CD4-positive, alpha-beta T cell (primary cell): ENCODE results near the gene BORA. TPM values are rescaled to one million over a fixed set of nuclear protein-coding genes. Genes with fewer than 3 reads are reported as not detected.

Experiments used
- ATAC-seq: fragments of 200-7000 bp; cut with Tn5 transposase; one replicate; pipeline ENCODE4 v1.10.0; 2022; ENCODE audit warnings: mild to moderate bottlenecking; ENCODE audit not compliant: poor library complexity
- CTCF ChIA-PET: fragments of 350-600 bp; sonication (Branson Sonifier 250); formaldehyde crosslinking; loops from one replicate; lab custom pipeline; 2021; ENCODE audit warnings: antibody characterized with exemption, inconsistent platforms; lab: Charles Lee
- POLR2A ChIA-PET: fragments of 350-600 bp; sonication (Branson Sonifier 250); formaldehyde crosslinking; loops from one replicate; lab custom pipeline; 2021; ENCODE audit warnings: antibody characterized with exemption, inconsistent platforms; lab: Charles Lee
- DNase-seq, 14 experiments: peaks; one replicate each; pipeline ENCODE4 v3.0.0-alpha.2; 2013 to 2020; ENCODE audit warnings: mixed read lengths in 2 of 14
- H3K27ac ChIP-seq, 2 donors: one replicate each; pipeline versions ENCODE4 v1.5.1 to v1.7.0; 2013; ENCODE audit warnings: low read length in 2 of 2, low read depth in 1 of 2, mild to moderate bottlenecking in 1 of 2
- H3K27me3 ChIP-seq, 2 experiments: 1 replicate in 1 of 2; 2 replicates in 1 of 2; pipeline versions ENCODE4 v1.6.1 to v1.7.0; 2013; ENCODE audit warnings: low read length in 2 of 2, control low read depth in 1 of 2, mild to moderate bottlenecking in 1 of 2, moderate library complexity in 1 of 2; ENCODE audit not compliant: insufficient read depth in 2 of 2, control insufficient read depth in 1 of 2
- H3K36me3 ChIP-seq: one replicate; pipeline ENCODE4 v1.6.1; 2013; ENCODE audit warnings: low read length, control low read depth; ENCODE audit not compliant: insufficient read depth
- H3K4me1 ChIP-seq: one replicate; pipeline ENCODE4 v1.6.1; 2013; ENCODE audit warnings: low read length, control low read depth; ENCODE audit not compliant: insufficient read depth
- H3K4me3 ChIP-seq: one replicate; pipeline ENCODE4 v1.5.1; 2013; ENCODE audit warnings: mild to moderate bottlenecking, low read length, moderate library complexity
- H3K9me3 ChIP-seq, 2 experiments: 1 replicate in 1 of 2; 2 replicates in 1 of 2; pipeline versions ENCODE4 v1.6.1 to v1.7.0; 2013; ENCODE audit warnings: low read length in 2 of 2, mild to moderate bottlenecking in 2 of 2, control low read depth in 1 of 2, moderate library complexity in 1 of 2; ENCODE audit not compliant: control insufficient read depth in 1 of 2, insufficient read depth in 1 of 2
- H3K27ac Mint-ChIP-seq: one replicate; pipeline ENCODE4 v1.8.0; 2020; ENCODE audit warnings: mixed read lengths
- H3K27me3 Mint-ChIP-seq: one replicate; pipeline ENCODE4 v1.8.0; 2021; ENCODE audit warnings: mixed read lengths
- H3K36me3 Mint-ChIP-seq: one replicate; pipeline ENCODE4 v1.8.0; 2021; ENCODE audit warnings: low read depth, mixed read lengths
- H3K4me1 Mint-ChIP-seq: one replicate; pipeline ENCODE4 v1.8.0; 2021; ENCODE audit warnings: low read depth, mixed read lengths
- H3K4me3 Mint-ChIP-seq: one replicate; pipeline ENCODE4 v1.8.0; 2020; ENCODE audit warnings: mild to moderate bottlenecking, mixed read lengths
- H3K9me3 Mint-ChIP-seq: one replicate; pipeline ENCODE4 v1.8.0; 2020; ENCODE audit warnings: mixed read lengths
- CTCF ChIP-seq: fragments of 200-600 bp; IDR thresholded peaks from one replicate; pipeline ENCODE4 v1.8.0; 2022; ENCODE audit warnings: antibody characterized with exemption, mild to moderate bottlenecking
- intact Hi-C, 2 experiments: fragments of 100-400 bp; cut with DNase I in 1 of 2; cut with micrococcal nuclease in 1 of 2; formaldehyde crosslinking; loops; one replicate each; pipeline versions ENCODE4 v1.15.1 to v1.9.0; 2023 to 2025; cut with DNase I, micrococcal nuclease
- total RNA-seq, 174 experiments: library from RNA in 2 of 174; stranded (reverse) in 2 of 174; gene quantifications; one replicate each; pipeline ENCODE4 v1.2.3 and lab custom pipeline; 2021 to 2026

Gene BORA
- total RNA-seq, 2 experiments from 2014 or later = 3.8 to 4.4 TPM

- Mint-ChIP-seq H3K27me3 (no peaks in the 10 kb centered on the region), H3K4me1 (peaks cover 15% of the 10 kb centered on the region), H3K27ac (no peak overlapping the region), H3K36me3 (peaks cover 77% of the 10 kb centered on the region), H3K9me3 (no peaks in the 10 kb centered on the region), H3K4me3 (no peak overlapping the region)
- ATAC-seq (no peak), DNase-seq (no peak)
- ChIA-PET CTCF (no interaction called here), POLR2A (no interaction called here)
- H3K4me3 ChIP-seq = no peak overlapping the region
- no peak for TF ChIP-seq CTCF
- H3K9me3 ChIP-seq = no peaks in the 10 kb centered on the region
- H3K27me3 ChIP-seq = no peaks in the 10 kb centered on the region
- no peak overlapping the region for H3K27ac ChIP-seq
- H3K36me3 ChIP-seq = peaks cover 55% of the 10 kb centered on the region
- no peaks in the 10 kb centered on the region for H3K4me1 ChIP-seq
- intact Hi-C loops = no loop called here
These were observed 71.1 kb downstream of the BORA start for GRCh38 chr13:72798817-72799216.

- no peak for TF ChIP-seq CTCF
- H3K4me1 Mint-ChIP-seq = peaks cover 5% of the 10 kb centered on the region
- ATAC-seq = no peak
- peaks cover 66% of the 10 kb centered on the region for H3K36me3 Mint-ChIP-seq
- no peaks in the 10 kb centered on the region for H3K4me1 ChIP-seq
- ChIA-PET POLR2A (no interaction called here), CTCF (no interaction called here)
- no peak overlapping the region for H3K4me3 ChIP-seq
- intact Hi-C loops = no loop called here
- H3K27me3 Mint-ChIP-seq = no peaks in the 10 kb centered on the region
- H3K9me3 Mint-ChIP-seq = no peaks in the 10 kb centered on the region
- H3K27me3 ChIP-seq = no peaks in the 10 kb centered on the region
- no peak for DNase-seq
- peak overlapping the region; percentile 54 for H3K27ac Mint-ChIP-seq
- H3K36me3 ChIP-seq = peaks cover 20% of the 10 kb centered on the region
- no peak overlapping the region for H3K27ac ChIP-seq
- no peaks in the 10 kb centered on the region for H3K9me3 ChIP-seq
- H3K4me3 Mint-ChIP-seq = no peak overlapping the region
These were observed 76.6 kb downstream of the BORA start for GRCh38 chr13:72804301-72804700.

Other genes with a start within 250 kb of the BORA start
- 1 to 10 TPM; 5.1 to 6.2 TPM for gene MZT1, start 294 bp upstream of the BORA start, total RNA-seq
- gene DIS3, start 54.0 kb downstream of the BORA start, total RNA-seq = 10 to 100 TPM; 47.9 to 51.7 TPM
- gene PIBF1, start 54.2 kb downstream of the BORA start, total RNA-seq = 10 to 100 TPM; 22.6 to 22.7 TPM